K562 (cell line): ENCODE results near the gene ASB6. TPM values are rescaled to one million over a fixed set of nuclear protein-coding genes. Genes with fewer than 3 reads are reported as not detected.

ENCODE experiments used
- ATF1 ChIP-seq, 2 experiments: fragments of 450-650 bp in 1 of 2; IDR thresholded peaks; 2 replicates each; pipeline ENCODE4 v1.6.1; 2016; ENCODE audit warnings: missing compliant biosample characterization in 1 of 2, missing genetic modification characterization in 1 of 2
- BCLAF1 ChIP-seq, 2 experiments: fragments of 450-650 bp in 1 of 2; IDR thresholded peaks; 2 replicates each; pipeline ENCODE4 v1.6.1; 2011 to 2017; ENCODE audit warnings: low read depth in 2 of 2, antibody characterized with exemption in 1 of 2, borderline replicate concordance in 1 of 2, low read length in 1 of 2, mild to moderate bottlenecking in 1 of 2, mixed read lengths in 1 of 2; ENCODE audit not compliant: control insufficient read depth in 1 of 2
- DACH1 ChIP-seq: fragments of 450-650 bp; IDR thresholded peaks from 2 replicates; pipeline ENCODE4 v1.6.1; 2018; ENCODE audit not compliant: partially characterized antibody
- FOS ChIP-seq: IDR thresholded peaks from 3 replicates; pipeline ENCODE4 v1.6.1; 2011; ENCODE audit not compliant: insufficient read length; ENCODE audit errors: extremely low read depth
- MITF ChIP-seq: IDR thresholded peaks from 2 replicates; pipeline ENCODE4 v1.6.1; 2014; ENCODE audit warnings: antibody characterized with exemption
- SPI1 ChIP-seq: IDR thresholded peaks from 2 replicates; pipeline ENCODE4 v1.6.1; 2011; ENCODE audit warnings: low read depth, low read length, control low read depth, borderline replicate concordance
- TAF15 ChIP-seq: fragments of 200-400 bp; formaldehyde crosslinking; IDR thresholded peaks from 2 replicates; pipeline ENCODE4 v1.6.1; 2017; ENCODE audit warnings: mild to moderate bottlenecking, low read depth, low read length, moderate library complexity
- TBP ChIP-seq: optimal IDR thresholded peaks from 2 replicates; pipeline ENCODE3; 2011; ENCODE audit warnings: low read depth, low read length, improper control_type of control experiment
- THRB ChIP-seq: fragments of 450-650 bp; formaldehyde crosslinking; conservative IDR thresholded peaks from 2 replicates; pipeline ENCODE4 v1.4.0; 2022; ENCODE audit warnings: mild to moderate bottlenecking, missing genetic modification characterization
- YY1 ChIP-seq, 3 experiments: IDR thresholded peaks; 2 replicates each; pipeline ENCODE4 v1.6.1; 2011; ENCODE audit warnings: low read length in 2 of 3, mild to moderate bottlenecking in 2 of 3, moderate library complexity in 2 of 3, borderline replicate concordance in 1 of 3, control low read depth in 1 of 3, low read depth in 1 of 3; ENCODE audit not compliant: insufficient read depth in 3 of 3, insufficient replicate concordance in 2 of 3, control insufficient read depth in 1 of 3, insufficient read length in 1 of 3; ENCODE audit errors: extremely low read depth in 1 of 3
- ZFP91 ChIP-seq: sonication (generic); formaldehyde crosslinking; IDR thresholded peaks from 2 replicates; pipeline ENCODE4 v1.8.0; 2022; ENCODE audit warnings: mild to moderate bottlenecking, missing genetic modification reagents
- ZNF217 ChIP-seq: sonication (generic); formaldehyde crosslinking; IDR thresholded peaks from 2 replicates; pipeline ENCODE4 v1.8.0; 2022; ENCODE audit warnings: mild to moderate bottlenecking, missing genetic modification reagents
- ZNF277 ChIP-seq: fragments of 250-450 bp; sonication (Bioruptor Pico); IDR thresholded peaks from 2 replicates; pipeline ENCODE4 v1.8.0; 2022; ENCODE audit warnings: inconsistent platforms, mild to moderate bottlenecking, moderate library complexity, borderline replicate concordance
- polyA plus RNA-seq, 8 experiments: library from polyadenylated mRNA; depleted of rRNA in 4 of 8; stranded (reverse) in 5 of 8; unstranded in 3 of 8; fragments of >200 nt; fragmentation: Nextera tagmentation in 2 of 8; fragmentation: Illumina TruSeq in 1 of 8; extraction: Ambion mirVana in 2 of 8; extraction: Trizol in 1 of 8; gene quantifications; 2 replicates each; pipeline versions ENCODE4 v1.2.1 to v1.2.3, GENCODE V29; 2011 to 2014; ENCODE audit warnings: inconsistent platforms in 1 of 8, missing spikeins in 1 of 8
- total RNA-seq, 7 experiments: library from RNA; depleted of rRNA in 6 of 7; stranded (reverse); fragments of >200 nt in 6 of 7; fragmentation: Illumina TruSeq in 2 of 7; extraction: Trizol in 2 of 7; gene quantifications; 2 replicates each; pipeline versions ENCODE4 v1.2.1 to v1.2.3, GENCODE V29; 2011 to 2021; ENCODE audit warnings: low replicate concordance in 1 of 7

Gene ASB6
- total and polyA plus RNA-seq, 9 of the 15 experiments (the other 6 are each of a cell fraction or from before 2014, with no cell fraction given) = 0.92 to 17.8 (median 11.3) TPM

- TF ChIP-seq BCLAF1 (IDR thresholded peaks at IDR 0.05; ENCODE audit: borderline replicate concordance in 1 of 2, control insufficient read depth in 1 of 2, low read depth in 2 of 2, low read length in 1 of 2) (no peak), SPI1 (no peak), MITF (peak; percentile 74; the same call in 1 of the 2 replicates), ATF1 (CRISPR knock-in tag; IDR thresholded peaks at IDR 0.05) (no peak), ATF1 (tag; IDR thresholded peaks at IDR 0.05) (peak; percentile 93), TBP (peak; percentile 74), ZNF277 (CRISPR knock-in tag) (no peak), ZNF217 (no peak), THRB (CRISPR knock-in tag) (0 out of 2 replicates have a peak, but pooled peaks have one; percentile 10), ZFP91 (0 out of 2 replicates have a peak, but pooled peaks have one; percentile 30), YY1 (IDR thresholded peaks at IDR 0.05; ENCODE audit: borderline replicate concordance in 1 of 3, control insufficient read depth in 1 of 3, extremely low read depth in 1 of 3, insufficient read depth in 3 of 3, insufficient read length in 1 of 3, insufficient replicate concordance in 2 of 3, low read depth in 1 of 3, low read length in 2 of 3) (peak in 1 of 3 experiments; percentile 30), DACH1 (peak; percentile 17), FOS (no peak), TAF15 (no peak)
Observed at GRCh38 chr9:129626079-129626624, 15.8 kb downstream of the ASB6 start, which contains the start of gene NTMT1 (continued).
